GM11168 (cell line): ENCODE measurements around the gene CEP20.
"Not testable (repeated sequence)": the region's sequence is repeated elsewhere in the genome, so short reads cannot be mapped to it uniquely, and the experiment has no call there.

Experiments used
- in situ Hi-C: fragments of 300-500 bp; cut with MboI; formaldehyde crosslinking; loops from one replicate; pipeline ENCODE4 v1.12.0; 2022; ENCODE audit warnings: low sequenced_read_pairs; ENCODE audit not compliant: unreplicated experiment

CEP20 gene, protein sequence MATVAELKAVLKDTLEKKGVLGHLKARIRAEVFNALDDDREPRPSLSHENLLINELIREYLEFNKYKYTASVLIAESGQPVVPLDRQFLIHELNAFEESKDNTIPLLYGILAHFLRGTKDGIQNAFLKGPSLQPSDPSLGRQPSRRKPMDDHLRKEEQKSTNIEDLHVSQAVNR

DNA sequence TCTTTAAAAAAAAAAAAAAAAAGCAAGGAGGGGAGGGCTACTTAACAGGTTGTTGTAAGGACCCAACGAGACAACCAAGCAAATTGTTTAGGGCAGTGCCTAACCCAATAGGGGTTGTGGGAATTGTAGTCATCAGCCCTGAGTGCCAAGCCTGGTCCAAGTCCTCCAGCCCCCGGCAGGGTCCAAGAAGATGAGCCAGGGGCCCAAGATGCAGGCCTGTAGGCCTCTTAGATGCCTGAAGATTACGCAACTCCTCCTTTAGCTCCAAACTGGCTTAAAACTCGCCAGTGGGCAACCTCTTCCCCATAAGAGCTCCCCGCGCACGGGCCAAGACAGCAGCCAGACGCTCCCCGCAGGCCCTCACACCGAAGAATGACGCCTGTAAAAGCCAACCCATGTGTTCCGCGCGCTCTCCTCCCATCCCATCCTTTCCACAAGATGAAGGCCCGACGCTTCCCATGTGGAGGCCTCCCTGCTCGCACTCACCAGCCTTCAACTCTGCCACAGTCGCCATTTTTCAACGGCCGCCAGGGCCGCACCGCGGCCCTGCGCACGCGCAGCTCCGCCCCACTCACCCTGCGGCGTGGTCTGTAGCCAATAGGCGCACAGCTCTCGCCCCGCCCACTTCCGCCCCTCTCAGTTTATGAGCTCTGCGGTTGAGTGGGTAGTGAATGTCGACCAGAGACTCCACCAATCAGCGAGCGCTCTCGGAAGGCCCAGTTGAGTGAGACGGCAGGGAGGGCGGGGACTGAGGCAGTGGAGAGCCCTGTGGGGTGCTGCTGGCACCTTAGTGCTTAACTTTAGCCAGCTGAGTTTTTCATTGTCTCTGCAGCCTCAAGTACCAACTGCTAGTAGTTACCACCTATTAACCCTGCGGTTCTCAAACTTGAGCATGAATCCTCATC is at the start of gene CEP20:
Gene CEP20 (minus strand): TSS at position 532 of the 905 bp plus-strand sequence. CDS start 18 bp downstream, at position 514.
- in situ Hi-C loops, result no loop called here

GRCh38 chr16:15936809-15937208 is 48.4 kb upstream of the CEP20 start:
- in situ Hi-C loops, result not testable (repeated sequence)

DNA sequence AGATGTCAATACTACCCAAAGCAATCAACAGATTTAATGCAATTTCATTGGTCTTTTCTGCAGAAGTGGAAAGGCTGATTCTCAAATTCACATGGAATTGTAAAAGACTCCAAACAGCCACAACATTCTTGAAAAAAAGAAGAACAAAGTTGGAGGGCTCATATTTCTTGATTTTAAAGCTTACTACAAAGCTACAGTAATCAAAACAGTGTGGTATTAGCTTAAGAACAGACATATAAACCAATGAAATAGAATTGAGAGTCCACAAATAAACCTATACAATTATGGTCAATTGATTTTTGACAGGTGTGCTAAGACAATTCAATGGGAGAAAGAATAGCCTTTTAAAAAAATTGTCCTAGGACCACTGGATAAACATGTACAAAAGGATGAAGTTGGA is 46.6 kb upstream of the CEP20 start:
- in situ Hi-C loops, result no loop called here

DNA sequence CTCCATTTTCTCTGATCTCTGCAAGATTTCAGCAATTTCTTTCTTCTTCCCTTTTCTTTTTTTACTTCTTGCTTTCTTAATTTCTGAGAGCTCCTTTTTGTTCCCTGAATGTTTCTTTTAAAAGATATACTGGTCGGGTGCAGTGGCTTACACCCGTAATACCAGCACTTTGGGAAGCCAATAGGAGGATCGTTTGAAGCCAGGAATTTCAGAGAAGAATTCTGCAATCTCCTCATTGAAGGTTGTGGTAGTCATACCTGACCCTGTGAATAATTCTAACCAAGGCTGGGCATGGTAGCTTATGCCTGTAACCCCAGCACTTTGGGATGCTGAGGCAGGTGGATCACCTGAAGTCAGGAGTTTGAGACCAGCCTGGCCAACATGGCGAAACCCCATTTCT is 45.4 kb upstream of the CEP20 start:
- in situ Hi-C loops, result no loop called here

- in situ Hi-C loops, result no loop called here
Measured at GRCh38 chr16:15932939-15933338, 44.5 kb upstream of the CEP20 start.

- in situ Hi-C loops, result no loop called here
Measured at GRCh38 chr16:15928261-15929104, 40.1 kb upstream of the CEP20 start.

DNA sequence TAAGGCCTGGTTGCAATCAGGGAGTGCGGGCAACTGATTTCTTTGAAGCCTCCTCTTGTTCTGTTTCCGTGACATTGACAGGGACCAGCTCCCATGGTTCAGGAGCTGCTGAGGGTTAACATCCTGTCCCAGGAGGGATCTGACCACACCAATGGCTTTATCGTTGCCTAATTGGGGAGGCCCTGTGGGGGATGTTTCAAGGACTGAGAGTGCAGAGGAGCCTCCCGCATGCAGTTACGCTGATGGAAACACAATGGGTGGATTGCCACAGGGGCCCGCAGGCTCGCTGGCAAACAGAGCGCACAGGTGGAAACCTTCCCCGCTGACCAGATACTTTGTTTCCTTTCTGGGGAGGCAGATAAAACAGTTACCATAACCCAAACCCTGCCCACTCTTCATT is 37.2 kb upstream of the CEP20 start:
- in situ Hi-C loops, result no loop called here

- in situ Hi-C loops, result no loop called here
Measured at GRCh38 chr16:15924996-15925395, 36.6 kb upstream of the CEP20 start.

DNA sequence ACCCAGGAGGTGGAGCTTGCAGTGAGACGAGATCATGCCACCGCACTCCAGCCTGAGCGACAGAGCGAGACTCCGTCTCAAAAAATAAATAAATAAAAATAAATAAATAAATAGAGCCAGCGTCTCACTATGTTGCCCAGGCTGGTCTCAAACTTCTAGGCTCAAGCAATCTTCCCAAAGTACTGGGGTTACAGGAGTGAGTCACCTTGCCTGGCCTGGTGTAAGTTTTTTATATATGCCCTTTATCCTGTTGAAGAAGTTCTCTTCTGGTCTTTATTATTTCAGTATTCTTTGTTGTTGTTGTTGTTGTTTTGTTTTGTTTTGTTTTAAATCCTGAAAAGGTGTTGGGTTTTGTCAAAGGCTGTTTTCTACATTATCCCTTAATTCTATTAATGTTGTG is 30.9 kb upstream of the CEP20 start:
- in situ Hi-C loops, result no loop called here

DNA sequence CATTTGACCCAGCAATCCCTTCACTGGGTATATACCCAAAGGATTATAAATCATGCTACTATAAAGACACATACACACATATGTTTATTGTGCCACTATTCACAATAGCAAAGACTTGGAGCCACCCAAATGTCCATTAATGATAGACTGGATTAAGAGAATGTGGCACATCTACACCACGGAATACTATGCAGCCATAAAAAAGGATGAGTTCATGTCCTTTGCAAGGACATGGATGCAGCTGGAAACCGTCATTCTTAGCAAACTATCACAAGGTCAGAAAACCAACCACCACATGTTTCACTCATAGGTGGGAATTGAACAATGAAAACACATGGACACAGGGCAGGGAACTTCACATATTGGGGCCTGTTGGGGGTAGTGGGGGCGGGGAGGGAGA is 29.9 kb upstream of the CEP20 start:
- in situ Hi-C loops, result not testable (repeated sequence)

- in situ Hi-C loops, result no loop called here
Measured at GRCh38 chr16:15916323-15916722, 27.9 kb upstream of the CEP20 start.

- in situ Hi-C loops, result no loop called here
Measured at GRCh38 chr16:15915555-15916081, 27.2 kb upstream of the CEP20 start.

DNA sequence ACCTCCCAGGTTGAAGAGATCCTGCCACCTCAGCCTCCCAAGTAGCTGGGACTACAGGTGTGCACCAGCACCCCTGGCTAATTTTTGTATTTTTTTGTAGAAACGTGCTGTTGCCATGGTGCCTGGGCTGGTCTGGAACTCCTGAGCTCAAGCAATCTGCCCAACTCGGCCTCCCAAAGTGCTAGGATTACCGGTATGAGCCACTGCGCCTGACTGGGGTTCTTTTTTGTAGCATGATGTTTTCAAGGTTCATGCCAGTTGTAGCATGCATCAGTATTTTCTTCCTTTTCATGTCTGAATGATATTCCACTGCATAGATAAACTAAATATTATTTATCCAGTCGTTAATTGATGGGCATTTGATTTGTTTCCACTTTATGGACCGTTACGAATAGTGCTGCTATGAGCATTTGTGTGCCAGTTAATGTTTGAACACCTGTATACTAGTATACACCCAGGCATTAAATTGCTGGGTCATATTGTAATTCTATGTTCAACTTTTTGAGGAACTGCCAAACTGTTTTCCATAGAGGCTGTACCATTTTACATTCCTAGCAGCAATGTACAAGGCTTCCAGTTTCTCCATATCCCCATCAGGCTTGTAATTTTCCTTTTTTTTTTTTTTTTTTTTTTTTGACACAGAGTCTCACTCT is 24.8 kb upstream of the CEP20 start:
- in situ Hi-C loops, result no loop called here

DNA sequence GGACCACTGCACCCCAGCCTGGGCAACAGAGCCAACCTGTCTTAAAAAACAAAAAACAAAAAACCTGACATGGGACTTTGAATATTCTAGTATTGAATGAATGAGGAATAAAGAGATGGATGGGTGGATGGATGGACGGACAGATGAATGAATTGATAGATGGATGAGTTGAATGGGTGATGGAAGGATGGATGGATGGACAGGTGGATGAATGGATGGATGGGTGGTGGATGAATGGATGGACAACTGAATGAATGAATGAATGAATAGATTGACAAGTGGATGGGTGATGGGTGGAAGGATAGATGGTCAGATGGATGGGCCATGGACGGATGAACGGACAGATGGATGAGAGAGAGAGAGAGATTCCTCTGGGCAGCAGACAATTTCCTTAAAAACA is 22.8 kb upstream of the CEP20 start:
- in situ Hi-C loops, result no loop called here

DNA sequence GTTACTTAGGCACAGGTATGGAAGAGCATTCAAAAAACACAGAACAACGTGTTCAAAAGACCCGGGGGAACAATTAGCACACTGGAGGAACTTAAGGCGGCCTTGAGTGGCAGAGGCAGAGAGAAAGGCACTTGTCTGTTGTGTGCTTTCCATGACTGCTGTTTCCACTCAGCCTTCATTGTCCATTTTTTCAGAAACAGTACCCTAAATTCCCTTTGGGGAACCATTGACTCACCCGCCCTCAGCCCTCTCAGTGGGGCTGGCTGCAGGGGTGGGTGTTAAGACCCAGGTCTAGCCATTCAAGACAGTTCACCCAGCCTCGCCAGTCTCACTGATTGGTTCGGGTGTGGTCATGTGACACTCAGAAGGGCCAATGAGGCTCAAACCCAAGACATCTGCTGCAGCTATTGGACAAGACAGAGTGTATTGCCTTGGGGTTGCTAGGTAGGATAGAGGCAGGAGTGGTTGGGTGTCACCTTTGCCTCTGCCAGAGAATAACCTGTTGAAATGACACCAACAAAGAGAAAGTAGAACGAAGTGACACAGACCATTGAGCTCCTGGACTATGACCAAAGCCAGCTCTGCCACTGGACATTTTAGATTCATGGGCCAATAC is 19.6 kb upstream of the CEP20 start:
- in situ Hi-C loops, result no loop called here

- in situ Hi-C loops, result no loop called here
Measured at GRCh38 chr16:15906439-15906838, 18.0 kb upstream of the CEP20 start.

- in situ Hi-C loops, result no loop called here
Measured at GRCh38 chr16:15903960-15904359, 15.6 kb upstream of the CEP20 start.

DNA sequence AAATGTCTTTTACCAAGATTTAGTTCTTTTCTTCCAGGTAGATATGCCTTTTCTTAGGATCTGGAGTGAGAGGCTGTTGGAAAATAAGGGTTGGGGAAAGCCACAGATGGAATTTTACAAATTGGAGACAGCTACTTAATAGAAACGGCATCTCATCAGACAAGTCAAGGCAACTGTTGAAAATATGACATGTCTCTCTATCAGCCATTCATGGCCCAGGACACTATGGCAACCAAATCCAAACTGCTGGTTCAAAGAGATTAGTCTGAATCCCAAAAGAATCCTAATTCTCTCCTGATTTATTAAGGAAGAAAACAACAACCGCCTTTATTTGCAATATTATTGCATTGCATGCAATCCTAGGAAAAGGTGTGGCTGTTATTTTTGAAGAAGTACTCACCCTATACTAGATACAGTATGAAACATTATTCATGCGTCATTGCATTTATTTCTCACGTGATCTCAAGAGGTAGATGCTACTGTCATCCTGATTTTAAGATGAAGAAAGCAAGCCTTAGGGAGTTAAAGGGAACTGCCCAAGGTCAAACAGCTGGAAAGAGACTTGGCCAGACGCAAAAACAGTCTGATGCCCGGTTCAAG is 12.6 kb upstream of the CEP20 start:
- in situ Hi-C loops, result no loop called here

- in situ Hi-C loops, result no loop called here
Measured at GRCh38 chr16:15900357-15900756, 12.0 kb upstream of the CEP20 start.
